HG03064 (cell line): Measurements from ENCODE around the gene SMIM32.

Experiments
- ATAC-seq: cut with Tn5 transposase; IDR thresholded peaks from one replicate; pipeline ENCODE4 v1.9.1; 2021; ENCODE audit warnings: low read depth; ENCODE audit not compliant: unreplicated experiment

The SMIM32 gene

DNA sequence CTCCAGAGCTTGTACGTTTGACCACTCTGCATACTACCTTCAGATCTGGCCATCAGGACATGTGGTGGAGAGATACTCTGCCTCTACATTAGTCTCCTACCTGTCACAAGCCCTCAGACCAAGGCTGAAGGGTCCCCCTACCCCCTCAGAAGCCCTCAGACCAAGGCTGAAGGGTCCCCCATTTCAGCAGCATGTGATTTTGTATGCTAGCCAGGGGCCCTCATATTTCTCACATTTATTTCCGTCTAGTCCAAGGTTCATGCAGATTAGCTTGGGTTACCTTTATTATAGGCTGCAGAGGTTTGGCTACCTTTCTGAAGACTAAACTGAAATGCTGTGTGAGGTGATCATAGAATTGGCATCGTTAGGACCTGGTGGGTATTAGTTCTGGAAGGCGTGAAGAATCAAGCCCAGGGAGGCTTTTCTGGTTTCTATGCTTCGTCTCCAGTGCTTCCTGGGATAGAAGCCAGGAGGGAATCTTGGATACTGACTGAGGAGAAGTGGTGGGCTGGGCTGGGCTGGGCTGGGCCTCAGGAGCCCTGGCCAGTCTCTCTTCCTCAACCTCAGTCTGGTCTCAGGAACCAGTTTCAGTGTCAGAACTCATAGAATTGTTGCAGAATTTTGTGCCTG lies 2.8 kb downstream of the SMIM32 start:
- ATAC-seq = no peak

- no peak for ATAC-seq
Measured at GRCh38 chr5:136188859-136189258, 4.1 kb downstream of the SMIM32 start.

DNA sequence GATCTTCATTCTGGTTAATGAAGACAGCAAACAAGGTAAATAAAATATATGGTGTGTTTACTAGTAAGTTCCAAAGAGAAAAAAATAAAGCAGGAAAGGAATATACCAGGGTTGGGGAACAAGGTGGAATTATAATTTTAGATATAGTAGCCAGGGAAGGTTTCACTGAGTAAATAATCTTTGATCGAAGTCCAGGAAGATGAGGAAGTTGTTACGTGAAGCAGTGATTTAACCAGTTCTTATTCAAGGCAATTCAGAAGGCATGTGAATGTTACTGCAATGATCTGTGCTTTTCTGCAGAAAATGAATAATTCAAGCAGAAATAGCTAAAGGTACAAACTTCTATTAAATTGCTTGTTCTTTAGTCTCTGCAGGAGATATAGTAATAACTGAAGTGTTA lies 6.2 kb downstream of the SMIM32 start:
- no peak for ATAC-seq

DNA sequence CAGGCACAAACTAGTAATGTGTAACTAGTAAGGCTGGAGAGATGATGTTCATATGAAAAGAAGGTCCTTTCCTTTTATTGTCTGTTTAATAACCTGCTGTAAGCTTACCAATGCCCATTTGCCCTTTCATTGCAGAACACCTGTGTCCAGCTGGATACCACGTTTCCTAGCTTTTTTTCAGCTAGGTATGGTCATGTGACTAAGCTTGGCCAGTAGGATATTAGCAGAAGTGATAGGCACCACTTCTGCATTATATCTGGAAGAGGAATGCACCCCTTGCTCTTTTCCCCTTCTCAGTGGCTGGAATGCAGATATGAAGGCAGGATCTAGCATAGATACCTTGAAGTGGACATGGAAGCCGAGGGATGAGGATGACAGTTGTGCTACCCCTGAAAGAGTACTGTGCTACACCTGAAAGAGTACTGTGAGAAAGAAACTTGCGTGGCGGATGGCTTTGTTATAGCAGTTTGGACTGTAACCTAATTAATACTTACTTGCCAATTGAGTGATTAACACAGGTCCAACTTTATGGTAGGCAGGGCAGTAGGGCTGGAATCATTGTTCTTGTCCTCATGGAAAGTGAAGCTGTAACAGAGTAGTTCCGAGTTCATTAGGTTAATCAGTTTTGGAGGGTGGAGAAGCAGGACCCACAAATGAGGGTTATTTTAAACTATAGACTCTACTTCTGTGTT lies 6.8 kb downstream of the SMIM32 start:
- ATAC-seq = no peak

- no peak for ATAC-seq
Measured at GRCh38 chr5:136182618-136183017, 10.3 kb downstream of the SMIM32 start.

GRCh38 chr5:136174021-136174659 lies 18.8 kb downstream of the SMIM32 start:
- peak; percentile 78 for ATAC-seq

DNA sequence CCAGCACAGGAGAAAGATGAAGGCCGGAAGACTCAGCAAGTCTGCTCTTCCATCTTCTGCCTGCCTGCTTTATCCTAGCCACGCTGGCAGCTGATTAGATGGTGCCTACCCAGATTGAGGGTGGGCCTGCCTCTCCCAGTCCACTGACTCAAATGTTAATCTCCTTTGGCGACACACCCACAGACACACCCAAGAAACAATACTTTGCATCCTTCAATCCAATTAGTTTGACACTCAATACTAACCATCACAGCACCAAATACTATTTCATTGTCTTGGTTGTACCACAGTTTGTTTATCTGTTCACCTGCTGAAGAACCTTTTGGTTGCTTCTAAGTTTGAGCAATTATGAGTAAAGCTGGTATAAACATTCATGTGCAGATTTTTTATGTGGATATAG lies 23.7 kb downstream of the SMIM32 start:
- no peak for ATAC-seq

GRCh38 chr5:136166909-136167308 lies 26.1 kb downstream of the SMIM32 start:
- peak; percentile 60 for ATAC-seq

DNA sequence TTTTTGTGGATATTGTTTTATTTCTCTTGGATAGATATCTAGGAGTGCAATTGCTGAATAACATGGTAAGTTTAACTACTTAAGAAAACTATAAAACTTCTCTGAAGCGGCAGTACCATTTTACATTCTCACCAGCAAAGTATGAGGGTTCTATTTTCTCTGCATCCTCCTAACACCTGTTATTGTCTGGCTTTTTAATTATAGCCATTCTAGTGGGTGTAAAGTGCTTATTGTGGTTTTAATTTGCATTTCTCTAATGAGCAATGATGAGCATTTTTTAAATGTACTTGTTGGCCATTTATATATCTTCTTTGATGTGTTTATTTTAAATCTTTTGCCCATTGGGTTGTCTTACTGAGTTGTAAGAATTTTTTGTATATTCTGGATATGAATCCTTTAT lies 28.7 kb downstream of the SMIM32 start:
- ATAC-seq = no peak

DNA sequence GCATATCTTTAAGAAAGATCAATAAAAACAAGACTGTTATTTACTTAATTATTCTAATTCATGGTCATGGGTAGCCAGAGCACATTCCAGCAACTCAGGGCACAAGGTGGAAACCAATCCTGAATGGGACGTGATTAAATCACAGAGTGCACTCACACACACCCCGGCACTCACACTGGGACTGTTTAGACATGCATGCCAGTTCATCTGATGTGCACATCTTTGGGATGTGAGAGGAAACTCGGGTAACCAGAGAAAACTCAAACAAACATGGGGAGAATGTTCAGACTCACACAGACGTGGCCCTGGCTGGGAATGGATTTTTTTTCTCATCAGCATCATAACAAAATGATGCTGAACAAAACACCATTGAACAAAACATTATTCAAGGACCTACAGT lies 31.0 kb downstream of the SMIM32 start:
- ATAC-seq = no peak

DNA sequence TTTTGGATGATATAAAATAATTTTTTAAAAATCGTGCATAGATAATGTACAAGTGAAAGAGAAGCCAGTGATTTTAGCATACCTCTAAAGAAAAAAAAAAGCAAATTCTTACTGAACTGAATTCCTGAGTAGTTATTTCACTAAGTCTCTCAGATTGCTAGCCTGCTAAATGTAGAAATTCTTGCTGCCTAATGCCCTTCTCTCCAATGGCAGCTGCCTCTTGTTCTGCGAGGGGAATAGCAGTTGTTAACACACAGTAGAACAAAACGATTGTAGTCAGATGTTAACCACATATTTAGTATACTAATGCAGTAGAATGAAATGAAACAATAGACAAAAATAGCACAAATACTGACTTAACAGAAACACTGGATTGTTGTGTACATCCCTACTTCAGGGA lies 33.5 kb downstream of the SMIM32 start:
- ATAC-seq = no peak

DNA sequence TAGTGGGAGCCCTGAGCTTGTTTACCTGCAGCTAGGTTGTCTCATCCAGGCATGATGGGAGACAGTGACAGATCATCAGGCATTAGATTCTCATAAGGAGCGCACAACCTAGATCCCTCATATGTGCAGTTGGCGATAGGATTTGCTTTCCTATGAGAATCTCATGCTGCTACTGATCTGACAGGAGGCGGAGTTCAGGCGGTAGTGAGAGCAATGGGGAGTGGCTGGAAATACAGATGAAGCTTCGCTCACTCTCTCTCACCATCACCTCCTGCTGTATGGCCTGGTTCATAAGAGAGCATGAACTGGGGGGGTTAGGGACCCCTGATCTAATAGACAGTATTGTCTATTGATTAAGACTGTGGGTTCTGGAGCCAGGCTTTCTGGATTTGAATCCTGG lies 35.4 kb downstream of the SMIM32 start:
- no peak for ATAC-seq

- ATAC-seq = no peak
Measured at GRCh38 chr5:136155761-136156160, 37.2 kb downstream of the SMIM32 start.

DNA sequence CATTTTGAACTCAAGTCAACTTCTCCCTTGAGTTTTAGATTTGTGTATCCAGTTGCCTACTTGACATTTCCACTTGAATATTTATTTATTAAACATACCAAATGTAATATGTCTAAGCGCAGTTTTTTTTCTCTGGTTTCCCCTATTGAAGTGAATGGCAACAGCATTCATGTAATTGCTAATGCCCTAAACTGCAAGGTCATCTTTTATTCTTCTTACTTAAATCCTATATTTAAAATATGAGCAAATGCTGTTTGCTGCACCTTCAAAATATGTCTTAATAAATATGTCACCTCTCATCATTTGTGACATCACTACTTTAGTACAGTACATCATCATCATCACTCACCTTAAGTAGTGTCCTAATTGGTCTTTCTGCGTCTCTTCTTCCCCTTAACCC lies 37.9 kb downstream of the SMIM32 start:
- ATAC-seq = no peak

- no peak for ATAC-seq
Measured at GRCh38 chr5:136153581-136154236, 39.3 kb downstream of the SMIM32 start.

GRCh38 chr5:136149891-136150290 lies 43.1 kb downstream of the SMIM32 start:
- ATAC-seq = no peak

DNA sequence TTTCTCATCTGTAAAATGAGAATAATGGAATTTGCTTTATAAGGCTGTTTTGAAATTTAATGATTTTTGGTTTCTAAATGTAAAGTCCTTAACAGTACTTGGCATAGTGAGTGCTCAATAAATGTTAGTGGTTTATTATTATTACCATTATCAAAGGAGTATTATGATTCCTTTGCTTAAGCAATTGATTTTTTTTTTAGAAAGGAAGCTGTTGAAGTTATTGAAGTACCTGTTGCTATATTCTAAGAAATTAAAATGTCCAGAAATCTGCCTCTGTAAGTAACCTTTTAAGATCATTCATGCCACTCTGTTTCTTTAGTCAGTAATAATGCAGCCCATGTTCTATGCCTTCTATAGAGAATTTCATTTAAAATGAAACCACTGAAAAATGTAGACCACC lies 45.3 kb downstream of the SMIM32 start:
- no peak for ATAC-seq

- ATAC-seq = no peak
Measured at GRCh38 chr5:136146201-136146600, 46.8 kb downstream of the SMIM32 start.

GRCh38 chr5:136145030-136145429 lies 47.9 kb downstream of the SMIM32 start:
- peak; percentile 63 for ATAC-seq

DNA sequence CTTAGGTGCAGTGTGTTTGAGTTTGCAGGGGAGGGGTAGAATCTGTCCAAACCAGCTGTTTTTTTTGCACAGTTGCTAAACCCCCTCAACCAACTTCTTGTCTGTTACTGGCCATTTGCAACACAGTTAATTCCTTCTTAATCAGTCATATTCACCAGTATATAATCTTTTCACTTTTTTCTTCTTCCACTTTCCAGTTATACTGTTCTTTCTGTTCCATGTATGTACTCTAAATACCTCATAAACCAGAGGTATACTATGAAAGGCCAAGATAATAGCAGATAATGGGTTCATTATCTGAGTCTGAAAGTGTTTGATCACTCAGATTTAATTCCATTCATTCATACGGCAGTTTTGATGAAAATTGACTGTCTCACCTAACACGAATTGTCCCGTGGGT lies 49.2 kb downstream of the SMIM32 start:
- ATAC-seq = no peak

DNA sequence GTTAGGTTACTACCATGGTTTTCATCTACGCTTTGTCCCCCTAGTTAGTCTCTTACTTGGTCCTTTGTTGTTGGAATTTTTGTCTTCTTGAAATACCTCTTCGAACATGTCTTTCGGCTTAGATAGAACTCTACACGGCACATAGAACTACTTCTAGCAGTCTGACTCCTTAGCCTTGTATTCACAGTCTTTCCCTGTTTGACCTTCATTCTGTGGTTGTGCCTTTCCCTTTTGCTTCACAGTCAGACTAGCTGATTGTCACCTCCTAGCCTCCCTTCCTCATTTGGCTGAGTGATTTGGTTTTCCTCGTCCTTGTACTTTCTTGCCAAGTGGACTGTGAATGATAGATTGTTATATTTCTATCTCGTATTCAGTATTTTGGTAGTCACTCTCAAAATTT lies 49.6 kb downstream of the SMIM32 start:
- ATAC-seq = no peak

GRCh38 chr5:136141561-136141960 lies 51.4 kb downstream of the SMIM32 start:
- peak; percentile 75 for ATAC-seq
